ENCODE results near the gene SENP6. TPM values are rescaled to one million over a fixed set of nuclear protein-coding genes. Genes with fewer than 3 reads are reported as not detected.

SENP6 gene
- total and polyA plus RNA-seq, 4 donors = 12.2 to 42.3 (median 26.8) TPM

- TF ChIP-seq CTCF (IDR thresholded peaks at IDR 0.05; ENCODE audit: low read depth, low read length, missing input control) = no peak
- TF ChIP-seq, protein P1, sequence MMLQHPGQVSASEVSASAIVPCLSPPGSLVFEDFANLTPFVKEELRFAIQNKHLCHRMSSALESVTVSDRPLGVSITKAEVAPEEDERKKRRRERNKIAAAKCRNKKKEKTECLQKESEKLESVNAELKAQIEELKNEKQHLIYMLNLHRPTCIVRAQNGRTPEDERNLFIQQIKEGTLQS (IDR thresholded peaks at IDR 0.05) = no peak
- TF ChIP-seq RXRA (IDR thresholded peaks at IDR 0.05) = no peak
- TF ChIP-seq ZBTB33 (IDR thresholded peaks at IDR 0.05) = no peak
- TF ChIP-seq HNF4A (conservative IDR thresholded peaks at IDR 0.05) = no peak
- TF ChIP-seq GABPA (IDR thresholded peaks at IDR 0.05 in 1 of 2, conservative IDR thresholded peaks at IDR 0.05 in 1 of 2) = no peak
- no peak for TF ChIP-seq EGR1 (IDR thresholded peaks at IDR 0.05; ENCODE audit: low read depth in 2 of 2)
These were observed 12.7 kb upstream of the SENP6 start (continued) for GRCh38 chr6:75588948-75589347.

- no peak overlapping the region for H3K27ac ChIP-seq (ENCODE audit: low read depth in 1 of 2, low read length in 2 of 2)
- H3K27me3 ChIP-seq (ENCODE audit: control insufficient read depth in 4 of 4, insufficient read depth in 4 of 4, low read length in 3 of 4) = no peaks in the 10 kb centered on the region
- no peak overlapping the region for H3K9ac ChIP-seq (ENCODE audit: low read depth in 1 of 2, low read length in 2 of 2)
- WGBS = 97% methylated on average over 2 of the region's 2 CpGs
- no peak for TF ChIP-seq TAF1 (conservative IDR thresholded peaks at IDR 0.05)
- no peak for TF ChIP-seq MAX (IDR thresholded peaks at IDR 0.05)
- TF ChIP-seq ZBTB33 (IDR thresholded peaks at IDR 0.05) = no peak
- no peak for TF ChIP-seq JUND (IDR thresholded peaks at IDR 0.05)
- no peak for TF ChIP-seq YY1 (IDR thresholded peaks at IDR 0.05)
- TF ChIP-seq, protein P1 (IDR thresholded peaks at IDR 0.05) = no peak
- TF ChIP-seq RAD21 (IDR thresholded peaks at IDR 0.05) = no peak
- no peak for TF ChIP-seq NR2F2 (IDR thresholded peaks at IDR 0.05)
- no peak for TF ChIP-seq HNF4G (IDR thresholded peaks at IDR 0.05)
- no peak for TF ChIP-seq GABPA (IDR thresholded peaks at IDR 0.05 in 1 of 2, conservative IDR thresholded peaks at IDR 0.05 in 1 of 2)
- no peak for TF ChIP-seq EGR1 (IDR thresholded peaks at IDR 0.05; ENCODE audit: low read depth in 2 of 2)
- TF ChIP-seq RXRA (IDR thresholded peaks at IDR 0.05) = no peak
- no peak for TF ChIP-seq CTCF (IDR thresholded peaks at IDR 0.05; ENCODE audit: low read depth, low read length, missing input control)
- no peak for TF ChIP-seq FOXA1 (IDR thresholded peaks at IDR 0.05)
- TF ChIP-seq REST (IDR thresholded peaks at IDR 0.05) = no peak
- TF ChIP-seq HNF4A (conservative IDR thresholded peaks at IDR 0.05) = no peak
- TF ChIP-seq SP1 (IDR thresholded peaks at IDR 0.05) = no peak
- no peak for TF ChIP-seq FOXA2 (IDR thresholded peaks at IDR 0.05)
- no peaks in the 10 kb centered on the region for H3K36me3 ChIP-seq (ENCODE audit: control insufficient read depth in 4 of 4, insufficient read depth in 3 of 4, low read depth in 1 of 4, low read length in 3 of 4)
- H3K9me3 ChIP-seq (ENCODE audit: control insufficient read depth in 4 of 4, low read length in 3 of 4) = no peaks in the 10 kb centered on the region
- no peaks in the 10 kb centered on the region for H3K4me1 ChIP-seq (ENCODE audit: control insufficient read depth in 4 of 4, insufficient read depth in 4 of 4, low read length in 3 of 4)
- DNase-seq (ENCODE audit: low spot score) = no peak
- H3K4me3 ChIP-seq (ENCODE audit: low read depth in 1 of 3, low read length in 3 of 3) = no peak overlapping the region
These were observed 11.3 kb upstream of the SENP6 start for GRCh38 chr6:75590370-75590769.

All from liver (tissue), 9 donors.